Prostate gland (tissue), 2 donors: ENCODE data around the gene P2RY13. TPM values are rescaled to one million over a fixed set of nuclear protein-coding genes. Genes with fewer than 3 reads are reported as not detected.

Experiments used
- DNase-seq: peaks from one replicate; pipeline ENCODE4 v3.0.0-alpha.2; 2019; ENCODE audit warnings: low spot score
- H3K27ac ChIP-seq, 2 donors: fragments of 200-600 bp; sonication (generic); 2 replicates each; pipeline ENCODE4 v1.5.1; 2017 to 2019
- H3K27me3 ChIP-seq: fragments of 200-600 bp; sonication (generic); replicated peaks from 2 replicates; pipeline ENCODE4 v1.5.1; 2019; ENCODE audit not compliant: insufficient read depth
- H3K36me3 ChIP-seq, 2 donors: fragments of 200-600 bp; sonication (generic); 1 replicate in 1 of 2; 2 replicates in 1 of 2; pipeline versions ENCODE4 v1.5.1 to v1.8.1; 2017 to 2019
- H3K4me1 ChIP-seq: fragments of 200-600 bp; sonication (generic); replicated peaks from 2 replicates; pipeline ENCODE4 v1.5.1; 2019
- H3K4me3 ChIP-seq, 2 donors: fragments of 200-600 bp; sonication (generic); 2 replicates each; pipeline ENCODE4 v1.5.1; 2017 to 2019
- H3K9me3 ChIP-seq: fragments of 200-600 bp; sonication (generic); 2 replicates; pipeline ENCODE4 v1.5.1; 2017
- POLR2A ChIP-seq: fragments of 450-650 bp; IDR thresholded peaks from one replicate; pipeline ENCODE4 v1.6.1; 2016; ENCODE audit warnings: antibody characterized with exemption, mild to moderate bottlenecking
- POLR2AphosphoS5 ChIP-seq: sonication (generic); formaldehyde crosslinking; IDR thresholded peaks from one replicate; pipeline ENCODE4 v1.6.1; 2017; ENCODE audit warnings: antibody characterized with exemption
- WGBS: methylation state at CpG from one replicate; pipeline ENCODE4 v1.1.5; 2018; 5-methylcytosine and 5-hydroxymethylcytosine counted together
- intact Hi-C: fragments of 100-400 bp; cut with DNase I; formaldehyde crosslinking; loops from one replicate; pipeline ENCODE4 v1.14.2; 2022
- total RNA-seq, 2 donors: library from RNA; depleted of rRNA; stranded (reverse); fragments of >200 nt; gene quantifications; one replicate each; pipeline ENCODE4 v1.1.0, GENCODE V29; 2016
- TF ChIP-seq, protein P1 (sequence below), 4 experiments: fragments of 200-600 bp in 2 of 4; fragments of 450-650 bp in 2 of 4; sonication (generic) in 2 of 4; IDR thresholded peaks; 1 replicate in 3 of 4; 2 replicates in 1 of 4; pipeline ENCODE4 v1.5.1; 2016 to 2019; ENCODE audit warnings: antibody characterized with exemption in 4 of 4, mild to moderate bottlenecking in 2 of 4, moderate library complexity in 2 of 4

The P2RY13 gene
- total RNA-seq = under 1 TPM; 0.28 to 0.73 TPM

DNA sequence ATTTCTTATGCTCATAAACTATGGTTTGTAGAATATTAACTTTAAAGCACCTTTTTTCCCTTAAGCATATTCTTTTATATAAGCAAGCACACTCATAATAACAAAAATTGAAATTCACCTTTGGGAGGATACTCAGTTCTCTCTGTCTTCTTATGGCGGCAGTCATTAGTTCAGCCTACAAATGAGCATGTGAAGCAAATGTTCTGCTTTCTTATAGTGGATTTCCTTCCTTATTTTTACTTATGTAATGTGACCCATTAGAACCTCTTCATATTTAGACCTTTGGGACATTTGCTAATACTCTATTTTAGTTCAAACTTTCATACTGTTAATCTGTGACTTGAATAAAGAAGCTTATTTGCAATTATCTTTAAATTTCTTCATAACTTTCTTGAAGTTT, at the start of gene P2RY13:
P2RY13 (minus strand) TSS at position 187 of the 400 bp plus-strand sequence; CDS start at position 166, 21 bp downstream.
- 92% methylated on average over 1 of the region's 1 CpG for WGBS
- TF ChIP-seq POLR2AphosphoS5 (no peak), POLR2A (no peak)
- TF ChIP-seq, protein P1, sequence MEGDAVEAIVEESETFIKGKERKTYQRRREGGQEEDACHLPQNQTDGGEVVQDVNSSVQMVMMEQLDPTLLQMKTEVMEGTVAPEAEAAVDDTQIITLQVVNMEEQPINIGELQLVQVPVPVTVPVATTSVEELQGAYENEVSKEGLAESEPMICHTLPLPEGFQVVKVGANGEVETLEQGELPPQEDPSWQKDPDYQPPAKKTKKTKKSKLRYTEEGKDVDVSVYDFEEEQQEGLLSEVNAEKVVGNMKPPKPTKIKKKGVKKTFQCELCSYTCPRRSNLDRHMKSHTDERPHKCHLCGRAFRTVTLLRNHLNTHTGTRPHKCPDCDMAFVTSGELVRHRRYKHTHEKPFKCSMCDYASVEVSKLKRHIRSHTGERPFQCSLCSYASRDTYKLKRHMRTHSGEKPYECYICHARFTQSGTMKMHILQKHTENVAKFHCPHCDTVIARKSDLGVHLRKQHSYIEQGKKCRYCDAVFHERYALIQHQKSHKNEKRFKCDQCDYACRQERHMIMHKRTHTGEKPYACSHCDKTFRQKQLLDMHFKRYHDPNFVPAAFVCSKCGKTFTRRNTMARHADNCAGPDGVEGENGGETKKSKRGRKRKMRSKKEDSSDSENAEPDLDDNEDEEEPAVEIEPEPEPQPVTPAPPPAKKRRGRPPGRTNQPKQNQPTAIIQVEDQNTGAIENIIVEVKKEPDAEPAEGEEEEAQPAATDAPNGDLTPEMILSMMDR (IDR thresholded peaks at IDR 0.05) = no peak
- Histone ChIP-seq H3K4me1 (no peaks in the 10 kb centered on the region), H3K27me3 (no peaks in the 10 kb centered on the region), H3K36me3 (no peaks in the 10 kb centered on the region), H3K9me3 (no peaks in the 10 kb centered on the region), H3K4me3 (no peak within 1 kb of the TSS), H3K27ac (no peak within 1 kb of the TSS)
- intact Hi-C loops = no loop called here
- no peak for DNase-seq

DNA sequence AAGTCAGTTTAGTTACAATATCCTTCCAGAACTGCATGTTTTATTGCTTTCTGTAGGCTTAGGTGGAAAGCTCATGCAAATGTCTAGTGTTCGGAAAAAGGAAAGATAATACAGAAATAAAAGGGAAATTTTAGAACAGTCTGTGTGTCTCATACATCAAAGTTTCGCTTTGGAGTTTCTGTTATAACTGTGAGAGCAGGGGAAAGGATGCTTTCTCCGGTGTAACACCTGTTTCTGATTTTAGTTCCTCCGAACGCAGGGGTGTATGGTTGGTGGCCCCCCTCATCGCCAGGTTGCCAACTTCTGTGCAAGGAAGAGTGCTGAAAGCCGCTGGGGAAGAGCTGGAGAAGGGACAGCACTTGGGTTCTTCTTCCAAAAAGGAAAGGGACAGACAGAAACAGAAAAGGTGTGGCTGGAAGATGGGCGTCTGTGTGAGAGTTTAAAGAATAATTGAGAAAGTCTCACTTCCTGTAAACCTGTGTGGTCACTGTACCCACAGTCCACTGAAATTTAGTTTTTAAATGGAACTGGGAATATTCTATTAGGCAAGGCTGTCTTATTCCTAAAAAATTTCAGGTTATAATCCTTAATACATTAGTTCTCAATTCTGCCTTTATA, 48.5 kb upstream of the P2RY13 start:
- no peaks in the 10 kb centered on the region for H3K4me1 ChIP-seq
- H3K4me3 ChIP-seq = no peak overlapping the region
- no peak overlapping the region for H3K27ac ChIP-seq
- WGBS = 77% methylated on average over 8 of the region's 8 CpGs
- H3K27me3 ChIP-seq = no peaks in the 10 kb centered on the region
- DNase-seq = no peak
- H3K36me3 ChIP-seq = no peaks in the 10 kb centered on the region
- TF ChIP-seq, protein P1 (IDR thresholded peaks at IDR 0.05) = no peak
- no peak for TF ChIP-seq POLR2A
- TF ChIP-seq POLR2AphosphoS5 = no peak
- H3K9me3 ChIP-seq = no peaks in the 10 kb centered on the region
- intact Hi-C loops = no loop called here

DNA sequence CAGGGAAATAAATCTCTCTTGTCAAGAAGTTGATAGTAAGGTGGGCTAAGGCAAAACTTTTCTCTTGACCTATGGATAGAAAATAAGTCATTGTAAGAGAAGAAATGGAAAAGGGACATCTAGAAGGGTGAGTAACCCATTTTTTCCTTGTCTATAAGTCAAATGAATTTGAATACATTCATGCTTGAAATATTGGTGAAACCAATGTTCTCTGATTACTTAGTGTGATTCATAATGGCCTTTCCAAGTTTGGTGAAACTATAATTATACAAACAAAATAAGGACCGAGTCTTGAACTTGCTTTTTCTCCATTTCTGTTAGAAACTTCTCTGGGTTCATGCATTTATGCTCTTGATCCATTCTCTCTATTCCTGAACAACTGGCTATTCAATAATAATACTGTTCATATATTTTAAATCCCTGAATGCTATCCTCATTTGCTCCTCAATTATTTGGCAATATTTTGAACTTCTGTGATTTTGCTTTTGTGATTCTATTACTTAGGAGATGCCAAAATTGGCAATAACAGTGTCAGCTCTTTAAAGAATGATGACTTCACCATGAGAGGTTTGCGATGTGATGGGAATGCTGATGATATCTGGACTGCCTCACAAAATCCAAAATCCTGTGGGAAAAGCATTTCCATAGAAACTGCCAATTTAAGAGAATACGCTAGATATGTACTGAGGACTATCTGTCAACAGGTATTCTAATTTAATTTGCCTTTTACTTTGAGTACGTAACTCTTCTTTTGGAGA, 42.9 kb upstream of the P2RY13 start:
- H3K27ac ChIP-seq = no peak overlapping the region
- DNase-seq = no peak
- no peaks in the 10 kb centered on the region for H3K4me1 ChIP-seq
- TF ChIP-seq POLR2A (no peak), POLR2AphosphoS5 (no peak)
- TF ChIP-seq, protein P1 (IDR thresholded peaks at IDR 0.05) = no peak
- no peaks in the 10 kb centered on the region for H3K36me3 ChIP-seq
- H3K9me3 ChIP-seq = no peaks in the 10 kb centered on the region
- H3K27me3 ChIP-seq = no peaks in the 10 kb centered on the region
- intact Hi-C loops = no loop called here
- H3K4me3 ChIP-seq = no peak overlapping the region
- WGBS = 92% methylated on average over 4 of the region's 4 CpGs

DNA sequence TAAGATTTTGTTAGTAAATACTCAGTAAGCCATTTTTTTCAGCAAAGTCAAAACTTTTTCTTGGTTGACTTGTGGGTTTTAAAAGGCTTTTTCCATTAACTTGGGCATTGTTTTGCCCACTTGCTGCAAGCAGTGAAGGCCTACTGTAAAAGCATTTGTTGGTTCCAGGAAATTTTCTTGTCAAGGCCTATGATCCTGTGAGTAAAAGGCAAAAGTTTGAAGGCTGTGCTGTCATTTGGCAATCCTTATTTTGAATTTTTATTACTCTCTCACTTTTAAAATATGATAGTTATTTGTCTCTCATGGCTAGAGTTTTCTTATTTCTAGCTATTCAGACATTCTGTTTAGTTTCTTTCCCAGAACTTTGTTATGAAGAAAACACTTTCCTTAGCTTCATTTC, 42.2 kb upstream of the P2RY13 start:
- H3K4me3 ChIP-seq = no peak overlapping the region
- no peaks in the 10 kb centered on the region for H3K36me3 ChIP-seq
- intact Hi-C loops = no loop called here
- no peak for DNase-seq
- no peak overlapping the region for H3K27ac ChIP-seq
- H3K27me3 ChIP-seq = no peaks in the 10 kb centered on the region
- no peaks in the 10 kb centered on the region for H3K9me3 ChIP-seq
- H3K4me1 ChIP-seq = no peaks in the 10 kb centered on the region
- TF ChIP-seq POLR2AphosphoS5 = no peak
- TF ChIP-seq, protein P1 (IDR thresholded peaks at IDR 0.05) = no peak
- no peak for TF ChIP-seq POLR2A

DNA sequence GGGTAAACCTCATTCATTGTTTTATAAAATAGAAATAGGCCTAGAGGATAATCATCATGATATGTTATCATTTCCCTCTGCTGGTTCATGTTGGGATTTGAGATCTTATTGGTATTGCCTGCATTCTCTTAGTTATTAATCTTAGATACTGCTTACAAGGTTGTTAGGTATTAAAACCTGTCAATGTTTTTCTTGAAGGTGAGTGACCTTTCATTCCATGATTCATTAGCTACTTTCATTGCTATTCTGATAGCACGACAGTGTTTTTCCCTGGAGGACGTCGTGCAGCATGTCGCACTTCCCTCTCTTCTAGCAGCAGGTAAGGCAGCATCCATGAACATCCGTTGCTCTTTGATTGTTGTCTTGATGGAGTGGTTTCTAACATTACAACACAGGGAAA, 38.1 kb upstream of the P2RY13 start:
- Histone ChIP-seq H3K4me1 (no peaks in the 10 kb centered on the region), H3K9me3 (no peaks in the 10 kb centered on the region), H3K4me3 (no peak overlapping the region), H3K27me3 (no peaks in the 10 kb centered on the region), H3K27ac (no peak overlapping the region), H3K36me3 (no peaks in the 10 kb centered on the region)
- WGBS = 82% methylated on average over 5 of the region's 5 CpGs
- TF ChIP-seq, protein P1 (IDR thresholded peaks at IDR 0.05) = no peak
- TF ChIP-seq POLR2A (no peak), POLR2AphosphoS5 (no peak)
- intact Hi-C loops = no loop called here
- no peak for DNase-seq
